Measurements from ENCODE around the gene MRPL10.

Gene MRPL10

DNA sequence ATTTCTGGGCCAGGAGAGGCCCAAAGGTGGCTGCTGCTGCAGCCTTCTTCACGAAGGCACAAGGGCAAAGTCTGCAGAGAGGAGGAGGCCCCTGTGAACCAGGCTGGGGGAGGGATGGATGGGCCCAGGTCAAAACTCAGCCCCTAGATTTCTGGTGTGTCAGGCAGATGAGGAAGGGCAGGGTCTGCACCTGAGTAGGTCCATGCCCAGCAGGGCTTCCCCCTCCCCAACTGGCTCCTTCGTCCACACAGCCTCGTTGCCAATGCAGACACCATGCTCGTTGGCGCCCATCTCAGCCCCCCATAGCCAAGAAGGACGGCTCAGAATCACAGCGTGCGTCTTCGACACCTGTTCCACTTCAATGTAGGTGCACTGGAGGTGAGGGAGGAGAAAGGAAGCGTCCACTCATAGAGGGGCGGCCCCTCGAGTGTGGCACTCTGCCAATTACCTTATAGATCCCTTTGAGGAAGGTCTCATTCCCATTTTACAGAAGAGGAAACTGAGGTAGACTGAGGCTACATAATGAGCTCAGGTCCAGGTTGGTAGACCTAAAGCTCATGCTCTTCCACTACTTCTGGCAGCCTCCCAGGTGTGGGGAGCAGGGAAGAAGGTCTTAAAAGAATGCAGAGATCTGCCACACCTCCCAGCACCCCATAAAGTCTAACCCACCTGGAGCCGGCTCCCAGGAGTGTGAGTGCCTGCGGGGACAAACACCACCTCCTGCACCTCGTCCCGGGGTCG is 8.8 kb upstream of the MRPL10 start:
- no peak for DNase-seq (ENCODE audit: low spot score)

DNA sequence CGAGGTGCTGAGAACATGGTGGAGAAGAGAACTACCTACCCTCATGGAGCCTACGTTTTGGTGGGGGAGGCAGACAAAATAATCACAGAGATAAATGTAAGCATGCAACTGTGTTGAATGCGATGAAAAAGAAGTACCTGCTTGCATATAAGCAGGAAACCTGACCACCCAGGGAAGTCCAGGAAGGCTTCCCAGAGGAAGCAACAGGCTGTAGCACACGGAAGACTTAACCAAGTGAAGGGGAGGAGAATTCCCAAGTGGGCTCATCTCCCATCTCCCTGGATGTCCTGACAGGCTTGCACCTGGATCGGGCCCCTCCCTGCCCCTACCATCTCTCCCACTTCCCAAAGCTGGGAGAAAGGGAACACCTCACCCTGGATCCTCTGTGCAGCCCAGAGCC is 7.7 kb upstream of the MRPL10 start:
- no peak for DNase-seq (ENCODE audit: low spot score)

DNA sequence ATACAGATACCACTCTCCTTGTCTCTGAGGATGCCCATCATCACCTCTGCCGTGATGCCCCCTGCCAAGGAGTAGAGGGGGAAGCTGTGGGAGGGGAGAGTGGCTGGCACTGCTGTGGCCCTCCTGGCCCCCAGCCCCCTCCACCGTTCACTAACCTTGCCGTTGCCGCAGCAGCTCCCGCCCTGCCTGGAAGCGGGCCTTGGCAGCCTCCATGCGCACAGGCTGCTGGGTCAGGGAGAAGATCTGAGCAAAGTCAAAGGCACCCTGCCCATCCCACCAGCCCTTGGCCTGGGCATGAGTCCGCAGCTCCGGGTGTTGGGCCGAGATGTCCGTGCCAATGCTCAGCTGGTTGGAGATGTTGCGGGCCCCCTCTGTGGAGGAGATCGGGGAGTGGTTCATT is 7.3 kb upstream of the MRPL10 start:
- no peak for DNase-seq (ENCODE audit: low spot score)

- DNase-seq (ENCODE audit: low spot score) = no peak
Observed at GRCh38 chr17:47837401-47838039, 6.2 kb upstream of the MRPL10 start.

- no peak for DNase-seq (ENCODE audit: low spot score)
Observed at GRCh38 chr17:47836601-47837000, 5.3 kb upstream of the MRPL10 start.

- DNase-seq (ENCODE audit: low spot score) = no peak
Observed at GRCh38 chr17:47834756-47835155, 3.4 kb upstream of the MRPL10 start.

GRCh38 chr17:47831934-47832327 is 590 bp upstream of the MRPL10 start:
- DNase-seq (ENCODE audit: low spot score) = no peak

- DNase-seq (ENCODE audit: low spot score) = no peak
Observed at GRCh38 chr17:47830396-47831002, 842 bp downstream of the MRPL10 start.

- DNase-seq (ENCODE audit: low spot score) = no peak
Observed at GRCh38 chr17:47829870-47830269, 1.5 kb downstream of the MRPL10 start.

- DNase-seq (ENCODE audit: low spot score) = no peak
Observed at GRCh38 chr17:47823519-47823918, 7.8 kb downstream of the MRPL10 start.

GRCh38 chr17:47822785-47823184 is 8.6 kb downstream of the MRPL10 start:
- DNase-seq (ENCODE audit: low spot score) = no peak

DNA sequence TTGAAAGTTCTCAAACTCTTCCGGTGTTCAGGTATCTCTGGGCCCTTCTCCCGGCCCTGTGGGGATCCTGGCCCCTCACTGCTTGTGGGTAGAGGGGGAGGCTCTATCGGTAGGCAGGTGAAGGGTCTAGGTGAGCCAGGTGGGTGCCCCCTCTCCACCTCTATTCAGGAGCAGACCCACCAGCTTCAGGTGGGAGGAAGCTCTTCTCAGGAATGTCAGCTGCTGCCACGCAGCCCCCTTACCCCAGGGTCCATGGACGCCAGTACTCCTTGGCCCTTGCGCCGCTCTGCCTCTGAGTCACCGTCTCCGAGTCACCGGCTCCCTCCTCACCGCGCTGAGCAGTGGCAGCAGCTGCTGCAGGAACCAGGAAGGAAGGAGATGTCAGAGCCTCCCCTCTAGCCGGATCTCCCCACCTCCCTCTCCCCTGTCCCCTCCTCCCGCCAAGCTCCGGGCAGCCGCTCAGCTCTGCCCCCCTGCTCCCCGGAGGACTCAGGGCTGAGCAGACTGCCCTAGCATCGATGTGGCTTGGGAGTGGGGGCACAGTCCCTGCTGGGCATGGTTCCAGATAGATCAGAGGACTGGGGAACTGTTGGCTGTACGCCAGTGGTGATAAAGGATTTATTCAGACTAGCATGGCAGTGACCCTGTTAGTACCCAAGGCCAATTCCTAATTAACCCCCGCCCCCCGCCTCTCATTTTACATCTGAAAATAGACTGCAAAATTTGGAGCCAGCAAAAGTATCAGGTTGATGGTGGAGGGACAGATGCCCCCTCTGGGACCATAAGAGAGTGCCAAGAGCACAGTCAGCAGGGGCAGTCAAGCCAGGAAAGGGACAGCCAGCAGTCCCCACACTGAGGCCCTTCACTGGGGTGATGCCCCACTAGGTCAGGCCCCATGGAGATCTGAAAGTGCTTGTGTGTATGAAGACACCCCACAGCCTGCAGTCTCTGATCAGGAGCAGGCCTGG is 9.6 kb downstream of the MRPL10 start, which contains the start of gene OSBPL7:
Gene OSBPL7, minus strand, starts transcription at position 371 of the 968 bp plus-strand sequence. CDS start 1,516 bp downstream, outside the sequence.
- peak; percentile 86 for DNase-seq (ENCODE audit: low spot score)

GRCh38 chr17:47821031-47821423 is 10.3 kb downstream of the MRPL10 start:
- no peak for DNase-seq (ENCODE audit: low spot score)

GRCh38 chr17:47820033-47820789 is 11.1 kb downstream of the MRPL10 start:
- no peak for DNase-seq (ENCODE audit: low spot score)

- no peak for DNase-seq (ENCODE audit: low spot score)
Observed at GRCh38 chr17:47819475-47819874, 11.9 kb downstream of the MRPL10 start.

DNA sequence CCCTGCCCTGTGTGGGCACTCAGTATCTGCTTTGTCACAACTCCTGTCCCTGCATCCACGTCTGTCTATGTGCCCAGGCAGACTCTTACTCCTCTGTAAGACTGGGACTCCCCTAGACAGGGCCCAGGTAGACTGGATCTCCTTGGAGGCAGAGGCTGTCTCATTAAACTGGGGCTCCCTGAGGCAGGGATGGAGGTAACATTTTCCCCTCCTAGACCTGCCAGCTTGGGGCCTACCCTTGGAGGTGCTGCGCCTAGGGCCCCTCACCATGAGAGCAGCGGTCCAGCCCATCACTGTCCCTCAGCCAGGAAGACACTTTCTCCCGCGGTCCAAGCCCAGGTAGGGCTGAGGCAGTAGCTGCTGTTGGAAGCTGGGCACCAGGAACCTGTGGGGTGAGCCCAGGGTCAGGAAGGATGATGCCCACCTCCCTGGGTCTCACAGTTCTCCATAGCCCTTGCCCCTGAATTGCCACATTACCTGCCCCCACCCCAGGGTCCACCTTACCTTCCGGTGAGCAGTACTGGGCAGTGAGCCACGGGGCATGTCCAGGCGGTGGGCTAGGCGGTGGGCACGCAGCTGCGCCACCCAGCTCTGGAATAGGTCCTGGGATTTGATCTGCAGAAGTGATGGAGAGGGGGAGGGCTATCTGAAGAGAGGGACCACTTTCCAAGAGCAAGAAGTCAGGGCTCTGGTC is 13.2 kb downstream of the MRPL10 start:
- DNase-seq (ENCODE audit: low spot score) = no peak

DNA sequence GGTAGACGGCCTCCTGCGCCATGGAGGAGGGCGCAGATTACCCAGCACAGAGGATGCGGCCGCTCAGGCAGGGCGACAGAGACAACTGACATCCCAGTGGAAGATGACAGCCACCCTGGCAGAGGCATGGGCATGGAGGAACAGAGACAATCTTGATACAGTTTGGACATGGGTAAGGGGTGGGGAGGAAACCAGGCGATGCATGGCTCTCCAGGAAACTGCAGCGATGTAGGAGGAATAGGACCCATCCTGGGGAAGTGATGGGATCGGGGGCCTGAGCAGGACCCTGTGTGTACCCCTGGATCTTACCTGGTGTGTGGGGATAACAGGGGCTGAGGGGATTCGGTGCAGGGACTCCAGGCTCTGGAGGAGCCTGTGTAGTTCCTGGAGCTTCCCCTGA is 14.4 kb downstream of the MRPL10 start:
- no peak for DNase-seq (ENCODE audit: low spot score)

DNA sequence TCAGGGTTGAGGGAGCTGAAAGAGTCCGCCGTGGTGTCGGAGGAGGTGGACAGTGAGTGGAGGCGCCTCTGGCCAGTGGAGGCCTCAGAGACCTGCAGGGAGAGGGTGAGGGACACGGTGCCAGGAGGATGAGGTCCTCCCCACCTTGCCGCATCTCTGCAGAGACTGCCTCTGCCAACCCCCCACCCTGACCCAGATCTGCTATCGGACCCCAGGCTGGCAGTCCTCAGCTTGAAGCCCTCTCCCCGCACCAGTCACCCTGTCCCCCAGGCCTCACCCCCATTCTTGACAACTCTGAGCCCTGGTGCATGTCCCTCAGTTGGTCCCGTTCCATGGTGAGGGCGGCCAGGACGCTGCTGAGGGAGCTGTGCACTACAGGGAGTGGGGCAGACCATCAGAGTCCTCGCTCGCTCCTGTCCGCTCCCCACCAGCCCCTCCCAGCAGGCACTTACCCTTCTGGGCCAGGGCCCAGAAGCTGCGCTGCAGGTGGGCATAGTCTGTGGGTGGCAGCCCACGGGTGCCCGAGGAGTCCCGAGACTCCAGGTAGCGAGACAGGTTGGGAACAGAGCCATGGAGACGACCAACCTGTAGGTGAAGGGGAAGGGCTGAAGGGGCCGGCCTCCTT is 15.1 kb downstream of the MRPL10 start:
- no peak for DNase-seq (ENCODE audit: low spot score)

DNA sequence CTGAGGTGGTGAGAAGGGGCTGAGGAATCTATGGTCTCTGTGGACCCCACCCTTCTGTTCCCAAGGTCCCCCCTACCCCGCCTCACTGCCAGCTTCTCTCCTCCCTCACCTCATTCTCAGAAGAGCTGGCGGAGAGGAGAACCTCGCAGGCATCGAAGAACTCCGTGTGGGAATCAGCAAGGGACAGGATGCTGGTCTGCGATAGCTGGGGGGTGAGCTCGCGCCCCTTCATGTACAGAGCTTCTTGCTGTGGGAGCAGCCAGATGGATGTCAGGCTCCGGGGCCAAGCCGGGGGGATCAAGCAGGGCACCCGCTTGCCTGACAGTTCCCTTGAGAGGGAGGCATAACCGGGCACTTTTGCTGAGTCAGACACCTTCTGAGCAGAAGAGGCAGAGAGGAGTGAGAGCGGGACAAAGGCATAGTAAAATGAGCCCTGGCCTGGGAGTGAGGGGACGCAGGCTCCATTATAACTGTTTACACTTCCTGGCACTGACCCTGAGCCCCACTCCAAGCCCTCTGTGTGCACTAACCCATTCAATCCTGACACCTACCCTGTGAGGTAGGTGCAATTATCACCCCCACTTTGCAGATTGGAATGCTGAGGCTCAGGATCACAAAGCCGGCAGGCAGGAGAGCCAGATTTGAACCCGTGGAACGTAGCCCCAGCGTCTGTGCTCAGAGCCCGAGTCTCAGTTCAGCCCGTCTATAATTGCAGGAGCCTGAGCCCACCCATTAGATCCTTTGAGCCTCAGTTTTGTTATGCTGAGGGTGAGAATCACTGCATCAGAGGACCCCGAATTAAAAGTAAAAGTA is 16.0 kb downstream of the MRPL10 start:
- no peak for DNase-seq (ENCODE audit: low spot score)
